Astrocyte of the spinal cord (primary cell): ENCODE data around the gene HK1.

Source experiments
- DNase-seq: peaks from one replicate; pipeline ENCODE4 v3.0.0; 2011; ENCODE audit warnings: low read depth, low spot score
- H3K4me3 ChIP-seq: 2 replicates; pipeline ENCODE4 v1.5.1; 2011; ENCODE audit warnings: low read depth, mild to moderate bottlenecking, low read length, moderate library complexity
- in situ Hi-C: cut with HindIII; loops from 2 replicates; pipeline ENCODE4 v1.10.0; 2017; ENCODE audit warnings: low sequenced_read_pairs
- TF ChIP-seq, protein P1 (sequence below): IDR thresholded peaks from 2 replicates; pipeline ENCODE4 v1.5.1; 2012; ENCODE audit warnings: low read depth, mild to moderate bottlenecking, low read length, inconsistent platforms

Gene HK1

DNA sequence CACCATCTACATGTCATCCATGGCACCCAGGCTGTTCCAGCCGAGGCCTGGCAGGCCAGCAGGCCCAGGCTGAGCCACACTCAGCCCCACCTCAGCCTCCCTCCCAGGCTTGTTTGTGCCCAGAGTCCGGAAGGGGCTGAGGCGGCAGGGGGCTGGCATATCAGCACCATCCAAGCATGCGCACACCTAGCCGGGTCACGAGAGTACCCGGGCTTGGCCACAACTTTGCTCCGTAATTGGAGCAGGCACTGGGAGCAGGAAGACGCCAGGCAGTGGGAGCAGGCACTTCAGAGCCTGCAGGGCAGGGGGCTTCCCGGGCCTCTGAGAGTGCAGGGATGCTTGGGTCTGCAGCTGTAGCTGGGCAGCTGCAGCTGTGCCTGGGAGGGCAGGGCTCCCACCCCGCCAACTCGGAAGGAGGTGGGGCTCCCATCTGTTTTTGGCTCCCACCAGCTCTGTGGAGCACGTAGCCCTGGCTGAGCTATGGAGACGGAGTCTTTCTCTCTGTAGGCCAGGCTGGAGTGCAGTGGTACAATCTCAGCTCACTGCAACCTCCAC, 157.7 kb downstream of the HK1 start:
- in situ Hi-C loops = no loop called here
- TF ChIP-seq, protein P1, sequence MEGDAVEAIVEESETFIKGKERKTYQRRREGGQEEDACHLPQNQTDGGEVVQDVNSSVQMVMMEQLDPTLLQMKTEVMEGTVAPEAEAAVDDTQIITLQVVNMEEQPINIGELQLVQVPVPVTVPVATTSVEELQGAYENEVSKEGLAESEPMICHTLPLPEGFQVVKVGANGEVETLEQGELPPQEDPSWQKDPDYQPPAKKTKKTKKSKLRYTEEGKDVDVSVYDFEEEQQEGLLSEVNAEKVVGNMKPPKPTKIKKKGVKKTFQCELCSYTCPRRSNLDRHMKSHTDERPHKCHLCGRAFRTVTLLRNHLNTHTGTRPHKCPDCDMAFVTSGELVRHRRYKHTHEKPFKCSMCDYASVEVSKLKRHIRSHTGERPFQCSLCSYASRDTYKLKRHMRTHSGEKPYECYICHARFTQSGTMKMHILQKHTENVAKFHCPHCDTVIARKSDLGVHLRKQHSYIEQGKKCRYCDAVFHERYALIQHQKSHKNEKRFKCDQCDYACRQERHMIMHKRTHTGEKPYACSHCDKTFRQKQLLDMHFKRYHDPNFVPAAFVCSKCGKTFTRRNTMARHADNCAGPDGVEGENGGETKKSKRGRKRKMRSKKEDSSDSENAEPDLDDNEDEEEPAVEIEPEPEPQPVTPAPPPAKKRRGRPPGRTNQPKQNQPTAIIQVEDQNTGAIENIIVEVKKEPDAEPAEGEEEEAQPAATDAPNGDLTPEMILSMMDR = no peak
- no peak overlapping the region for H3K4me3 ChIP-seq
- DNase-seq = no peak

DNA sequence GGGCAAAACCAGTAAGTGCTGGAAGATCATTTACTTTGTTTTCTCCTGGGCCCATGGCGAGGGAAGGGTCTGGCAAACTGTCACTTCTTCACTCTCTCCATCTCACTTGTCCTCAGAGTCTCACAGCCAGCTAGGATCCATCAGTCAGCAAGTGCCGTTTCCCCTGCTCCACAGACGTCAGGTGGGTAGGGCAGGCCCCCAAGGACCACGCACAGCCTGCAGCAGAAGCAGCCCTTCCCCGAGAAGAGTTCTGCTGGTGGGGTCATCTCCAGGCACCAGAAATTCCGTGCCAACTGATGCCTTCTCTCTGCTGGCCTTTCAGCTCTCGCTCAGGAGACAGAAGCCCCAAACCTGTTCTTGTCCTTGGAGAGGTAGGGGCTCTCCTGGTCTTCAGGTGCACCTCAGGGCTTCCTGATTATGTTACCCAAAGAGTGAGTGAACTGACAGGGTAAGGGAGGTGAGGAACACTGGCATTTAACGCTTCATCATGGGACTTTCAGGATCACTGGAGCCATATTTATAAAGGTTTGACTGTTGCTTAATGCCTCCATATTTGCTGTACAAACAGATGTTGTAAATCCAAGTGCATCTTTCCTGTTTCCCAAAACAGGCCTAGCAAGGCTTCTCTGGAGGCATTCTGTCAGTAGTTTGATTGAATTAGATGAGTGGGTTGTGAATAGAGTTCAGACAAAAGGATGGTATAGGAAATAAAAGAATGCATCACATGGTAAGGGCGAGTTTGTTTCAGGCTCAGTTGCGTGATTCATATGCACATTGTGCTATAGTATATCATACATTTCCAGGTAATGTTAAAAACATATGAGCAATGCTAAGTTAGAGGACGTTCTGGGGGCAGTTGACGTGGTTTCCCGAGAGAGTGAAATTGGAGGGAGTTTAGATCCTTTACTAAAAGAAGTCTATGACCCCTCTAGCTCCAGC, 159.3 kb downstream of the HK1 start:
- no peak for DNase-seq
- TF ChIP-seq, protein P1 = no peak
- in situ Hi-C loops = no loop called here

DNA sequence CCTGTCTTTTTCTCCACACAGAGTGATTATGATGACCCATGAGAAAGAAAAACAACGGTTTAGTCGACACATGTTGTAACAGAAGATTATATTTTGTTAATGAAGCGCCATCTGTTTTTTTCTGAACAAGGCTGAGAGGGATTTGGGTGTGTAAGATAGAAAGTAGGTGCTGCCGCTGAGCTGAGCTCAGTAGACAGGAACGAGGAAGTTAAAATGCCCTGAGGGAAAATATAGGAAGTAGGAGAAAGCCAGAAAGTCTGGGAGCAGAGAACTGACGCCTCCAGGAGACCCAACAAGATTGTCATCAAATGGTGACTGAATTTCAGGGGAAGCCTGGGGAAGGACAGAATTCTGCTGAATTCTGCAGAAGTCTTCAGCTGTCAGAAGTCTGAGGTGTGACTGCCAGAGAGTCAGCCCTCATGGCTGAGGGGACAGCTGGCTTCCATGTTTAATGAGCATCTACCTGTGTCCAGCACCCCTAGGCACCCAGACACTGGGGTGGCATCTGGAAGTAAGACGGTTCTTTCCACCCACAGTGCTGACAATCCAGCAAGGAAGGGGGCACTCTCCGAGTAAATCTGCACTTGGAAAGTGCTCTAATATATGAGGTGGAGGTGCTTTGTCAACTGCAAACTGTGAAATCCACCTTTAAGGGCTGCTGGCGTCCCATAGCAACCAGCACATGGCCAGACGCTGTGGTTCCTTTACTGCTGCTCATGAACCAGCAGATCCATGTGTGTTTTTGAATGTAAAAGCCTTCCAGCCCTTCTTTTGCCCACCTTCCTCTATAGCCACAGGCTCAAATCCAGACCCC, 160.4 kb downstream of the HK1 start:
- TF ChIP-seq, protein P1 = no peak
- DNase-seq = peak; percentile 4
- in situ Hi-C loops = no loop called here
- no peak overlapping the region for H3K4me3 ChIP-seq

More for the DNA sequence above, 159.3 kb downstream of the HK1 start:
- H3K4me3 ChIP-seq = no peak overlapping the region

DNA sequence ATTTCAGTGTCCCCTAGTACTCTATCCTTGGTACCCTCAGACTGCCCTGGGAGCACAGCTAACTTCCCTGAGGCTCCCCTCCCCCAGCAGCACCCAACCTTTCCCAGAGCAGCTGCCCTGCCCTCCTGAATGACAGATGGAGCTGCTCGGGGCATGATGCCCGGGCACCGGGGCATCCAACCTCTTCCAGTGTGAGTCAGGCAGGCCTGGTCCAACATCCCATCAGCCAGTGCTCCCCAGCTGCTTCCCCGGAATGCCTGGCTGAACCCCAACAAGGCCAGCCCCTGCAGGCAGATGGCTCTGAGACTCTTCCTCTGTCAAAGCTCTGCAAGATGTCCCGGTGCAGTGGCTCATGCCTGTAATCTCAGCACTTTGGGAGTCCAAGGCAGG, 161.0 kb downstream of the HK1 start:
- no peak for DNase-seq
- no peak overlapping the region for H3K4me3 ChIP-seq
- in situ Hi-C loops = no loop called here
- TF ChIP-seq, protein P1 = no peak

DNA sequence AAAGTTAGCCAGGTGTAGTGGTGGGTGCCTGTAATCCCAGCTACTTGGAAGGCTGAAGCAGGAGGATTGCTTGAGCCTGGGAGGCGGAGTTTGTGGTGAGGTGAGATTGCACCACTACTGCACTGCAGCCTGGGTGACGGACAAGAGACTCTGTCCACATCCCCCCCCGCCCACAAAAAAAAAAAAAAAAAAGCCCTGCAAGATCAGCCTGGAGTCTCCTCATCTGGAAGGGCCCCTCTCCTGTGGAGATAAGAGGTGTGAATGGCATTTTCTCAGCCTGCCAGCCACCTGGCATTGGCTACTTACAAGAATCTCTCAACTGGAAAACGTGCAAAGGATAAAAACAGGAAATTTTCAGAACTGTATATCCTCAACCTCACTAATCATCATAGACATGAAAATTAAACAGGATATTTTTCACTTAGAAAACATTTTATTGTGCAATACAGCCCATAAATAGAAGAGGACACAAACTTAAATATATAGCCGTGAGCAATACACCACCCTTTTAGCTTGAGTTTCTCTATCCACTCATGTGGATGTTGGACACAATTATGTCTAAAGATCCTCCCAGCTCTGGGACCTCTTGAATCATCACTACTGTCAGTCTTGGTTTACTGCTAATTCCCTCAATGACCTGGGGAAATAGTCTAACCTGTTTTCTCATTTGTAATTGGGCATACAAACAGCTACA, 161.7 kb downstream of the HK1 start:
- TF ChIP-seq, protein P1 = no peak
- DNase-seq = no peak
- H3K4me3 ChIP-seq = no peak overlapping the region
- in situ Hi-C loops = loop anchor here (10.0 kb wide), 1 partner anchor 55 kb away; no protein-coding TSS in a partner anchor

DNA sequence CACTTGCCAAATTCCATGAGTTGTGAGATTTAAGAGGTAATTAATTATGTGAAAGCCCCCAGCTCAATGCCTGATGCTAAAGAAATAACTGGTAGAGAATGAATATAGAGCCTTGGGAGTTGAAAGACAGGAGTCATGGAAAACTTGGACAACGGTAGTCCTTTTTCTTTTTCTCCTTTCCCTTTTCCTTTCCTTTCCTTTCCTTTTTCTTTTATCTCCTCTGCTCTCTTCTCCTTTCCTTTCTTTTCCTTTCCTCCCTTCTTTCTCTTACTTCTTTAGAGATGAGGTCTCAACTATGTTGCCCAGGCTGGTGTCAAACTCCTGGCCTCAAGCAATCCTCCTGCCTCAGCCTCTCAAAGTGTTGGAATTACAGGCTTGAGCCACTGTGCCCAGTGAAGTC, 165.1 kb downstream of the HK1 start:
- in situ Hi-C loops = loop anchor here (10.0 kb wide), 1 partner anchor 51 kb away; no protein-coding TSS in a partner anchor
- no peak overlapping the region for H3K4me3 ChIP-seq
- DNase-seq = no peak
- TF ChIP-seq, protein P1 = no peak
